Measurements from ENCODE around the gene PMCH.
"Not testable (repeated sequence)": the region's sequence is repeated elsewhere in the genome, so short reads cannot be mapped to it uniquely, and the experiment has no call there.

PMCH gene

DNA sequence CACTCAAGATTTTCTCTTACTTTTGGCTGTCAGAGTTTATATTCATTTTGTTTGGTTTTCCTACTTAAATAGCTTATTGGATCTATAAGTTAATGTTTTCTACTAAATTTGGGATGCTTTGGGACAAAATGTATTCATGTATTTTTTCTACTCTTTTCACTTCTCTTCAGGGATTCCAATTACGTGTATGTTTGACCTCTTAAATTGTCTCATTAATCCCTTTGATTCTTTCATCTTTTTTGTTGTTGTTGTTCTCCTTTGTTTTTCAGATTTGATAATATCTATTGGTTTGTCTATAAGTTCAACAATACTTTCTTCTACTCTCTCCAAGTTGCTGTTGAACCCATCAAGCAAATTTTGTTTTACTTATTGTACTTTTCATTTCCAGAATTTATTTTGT, 34.2 kb downstream of the PMCH start:
- ChIA-PET POLR2A (no interaction called here), CTCF (no interaction called here)
- DNase-seq (ENCODE audit: low read depth, low spot score), result no peak
- TF ChIP-seq, protein P1, sequence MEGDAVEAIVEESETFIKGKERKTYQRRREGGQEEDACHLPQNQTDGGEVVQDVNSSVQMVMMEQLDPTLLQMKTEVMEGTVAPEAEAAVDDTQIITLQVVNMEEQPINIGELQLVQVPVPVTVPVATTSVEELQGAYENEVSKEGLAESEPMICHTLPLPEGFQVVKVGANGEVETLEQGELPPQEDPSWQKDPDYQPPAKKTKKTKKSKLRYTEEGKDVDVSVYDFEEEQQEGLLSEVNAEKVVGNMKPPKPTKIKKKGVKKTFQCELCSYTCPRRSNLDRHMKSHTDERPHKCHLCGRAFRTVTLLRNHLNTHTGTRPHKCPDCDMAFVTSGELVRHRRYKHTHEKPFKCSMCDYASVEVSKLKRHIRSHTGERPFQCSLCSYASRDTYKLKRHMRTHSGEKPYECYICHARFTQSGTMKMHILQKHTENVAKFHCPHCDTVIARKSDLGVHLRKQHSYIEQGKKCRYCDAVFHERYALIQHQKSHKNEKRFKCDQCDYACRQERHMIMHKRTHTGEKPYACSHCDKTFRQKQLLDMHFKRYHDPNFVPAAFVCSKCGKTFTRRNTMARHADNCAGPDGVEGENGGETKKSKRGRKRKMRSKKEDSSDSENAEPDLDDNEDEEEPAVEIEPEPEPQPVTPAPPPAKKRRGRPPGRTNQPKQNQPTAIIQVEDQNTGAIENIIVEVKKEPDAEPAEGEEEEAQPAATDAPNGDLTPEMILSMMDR (IDR thresholded peaks at IDR 0.05; ENCODE audit: insufficient read depth, low read length, missing control alignments), result no peak
- no peak overlapping the region for H3K4me3 ChIP-seq (ENCODE audit: low read depth, low read length)

DNA sequence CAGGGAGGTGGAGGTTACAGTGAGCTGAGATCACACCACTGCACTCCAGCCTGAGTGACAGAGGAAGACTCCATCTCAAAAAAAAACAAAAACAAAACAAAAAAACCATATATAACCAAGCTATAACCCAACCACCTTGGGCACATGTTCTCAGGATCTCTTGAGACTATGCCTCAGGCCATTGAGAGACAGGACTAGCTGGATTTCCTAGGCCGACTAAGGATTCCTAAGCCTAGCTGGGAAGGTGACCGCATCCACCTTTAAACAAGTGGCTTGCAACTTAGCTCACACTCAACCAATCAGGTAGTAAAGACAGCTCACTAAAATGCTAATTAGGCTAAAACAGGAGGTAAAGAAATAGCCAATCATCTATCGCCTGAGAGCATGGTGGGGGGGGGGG, 42.4 kb downstream of the PMCH start:
- CTCF ChIA-PET; DNase-seq (ENCODE audit: low read depth, low spot score); H3K4me3 ChIP-seq (ENCODE audit: low read depth, low read length); POLR2A ChIA-PET: not testable (repeated sequence)

DNA sequence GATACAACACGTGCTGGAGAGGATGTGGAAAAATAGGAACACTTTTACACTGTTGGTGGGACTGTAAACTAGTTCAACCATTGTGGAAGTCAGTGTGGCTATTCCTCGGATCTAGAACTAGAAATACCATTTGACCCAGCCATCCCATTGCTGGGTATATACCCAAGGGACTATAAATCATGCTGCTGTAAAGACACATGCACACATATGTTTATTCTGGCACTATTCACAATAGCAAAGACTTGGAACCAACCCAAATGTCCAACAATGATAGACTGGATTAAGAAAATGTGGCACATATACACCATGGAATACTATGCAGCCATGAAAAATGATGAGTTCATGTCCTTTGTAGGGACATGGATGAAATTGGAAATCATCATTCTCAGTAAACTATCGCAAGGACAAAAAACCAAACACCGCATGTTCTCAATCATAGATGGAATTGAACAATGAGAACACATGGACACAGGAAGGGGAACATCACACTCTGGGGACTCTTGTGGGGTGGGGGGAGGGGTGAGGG, 50.5 kb downstream of the PMCH start:
- DNase-seq (ENCODE audit: low read depth, low spot score); CTCF ChIA-PET; H3K4me3 ChIP-seq (ENCODE audit: low read depth, low read length); POLR2A ChIA-PET: not testable (repeated sequence)
